Upper lobe of right lung (tissue), 1 donor: ENCODE results near the gene DBX2. TPM values are rescaled to one million over a fixed set of nuclear protein-coding genes. Genes with fewer than 3 reads are reported as not detected.

Experiments used
- ATAC-seq: fragments of 200-7000 bp; cut with Tn5 transposase; one replicate; pipeline ENCODE4 v1.9.1; 2020; ENCODE audit warnings: mild to moderate bottlenecking, moderate library complexity
- DNase-seq: peaks from one replicate; pipeline ENCODE4 v3.0.0-alpha.2; 2020
- H3K27ac ChIP-seq: fragments of 200-600 bp; one replicate; pipeline ENCODE4 v1.8.0; 2022
- H3K27me3 ChIP-seq: fragments of 200-600 bp; one replicate; pipeline ENCODE4 v1.8.0; 2022; ENCODE audit warnings: mild to moderate bottlenecking
- H3K36me3 ChIP-seq: fragments of 200-600 bp; one replicate; pipeline ENCODE4 v1.8.0; 2022
- H3K4me1 ChIP-seq: fragments of 200-600 bp; one replicate; pipeline ENCODE4 v1.8.0; 2022
- H3K4me3 ChIP-seq: fragments of 200-600 bp; one replicate; pipeline ENCODE4 v1.8.0; 2022; ENCODE audit warnings: mild to moderate bottlenecking
- H3K9me3 ChIP-seq: fragments of 200-600 bp; one replicate; pipeline ENCODE4 v1.8.0; 2022
- CTCF ChIP-seq: fragments of 200-600 bp; IDR thresholded peaks from one replicate; pipeline ENCODE4 v1.8.0; 2022; ENCODE audit warnings: antibody characterized with exemption
- intact Hi-C: fragments of 100-400 bp; cut with DNase I; formaldehyde crosslinking; loops from one replicate; pipeline ENCODE4 v1.11.0; 2022
- total RNA-seq: library from RNA; stranded (reverse); fragmentation: NEBNext Ultra II Directional; extraction: Animal tissue kit (Norgen Biotek cat#: 25700); gene quantifications from one replicate; pipeline ENCODE4 v1.2.1, GENCODE V29; 2021
- donor health status: DM: no; HTN: yes; CAD: no; lungs with severe emphysema.

The DBX2 gene
- total RNA-seq, 1 donor from 2014 or later = not detected

DNA sequence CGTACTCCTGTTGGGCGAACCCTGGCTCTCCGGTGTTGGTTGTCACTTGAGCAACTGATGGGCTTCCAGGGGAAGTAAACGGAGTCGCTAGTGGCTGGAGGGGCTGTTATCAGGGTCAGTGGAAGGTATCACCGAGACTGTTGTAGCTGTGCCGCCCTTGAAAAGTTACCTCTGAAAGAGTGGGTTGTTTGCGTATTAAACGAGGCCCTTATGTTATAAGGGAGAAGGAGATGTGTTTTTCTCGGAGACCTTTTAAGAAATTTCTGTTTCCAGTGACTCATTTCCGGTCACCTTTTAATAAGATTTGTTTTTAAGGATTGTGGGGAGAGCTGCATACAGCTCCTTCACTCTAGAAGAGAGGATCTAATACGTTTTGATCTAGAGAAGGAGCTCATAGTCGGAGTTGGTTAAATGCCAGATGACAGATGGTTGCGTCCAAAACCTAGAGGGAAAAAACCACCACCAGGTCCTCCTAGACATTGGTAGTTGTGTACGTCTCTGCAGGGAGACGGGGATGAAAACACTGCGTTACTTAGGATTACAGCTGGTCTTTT lies 750 bp upstream of the DBX2 start:
- DNase-seq (no peak), ATAC-seq (no peak)
- intact Hi-C loops = no loop called here
- Histone ChIP-seq H3K4me3 (peak overlapping the region; percentile 14), H3K27ac (no peak overlapping the region), H3K9me3 (no peaks in the 10 kb centered on the region), H3K27me3 (peaks cover 44% of the 10 kb centered on the region), H3K36me3 (no peaks in the 10 kb centered on the region), H3K4me1 (no peaks in the 10 kb centered on the region)
- no peak for TF ChIP-seq CTCF

GRCh38 chr12:45049912-45050750 lies 768 bp downstream of the DBX2 start:
- Histone ChIP-seq H3K4me1 (no peaks in the 10 kb centered on the region), H3K9me3 (no peaks in the 10 kb centered on the region), H3K36me3 (no peaks in the 10 kb centered on the region), H3K27ac (no peak overlapping the region), H3K27me3 (peaks cover 44% of the 10 kb centered on the region), H3K4me3 (no peak overlapping the region)
- TF ChIP-seq CTCF = no peak
- DNase-seq (no peak), ATAC-seq (peak; percentile 25)
- intact Hi-C loops = no loop called here

- Histone ChIP-seq H3K4me1 (no peaks in the 10 kb centered on the region), H3K27ac (no peak overlapping the region), H3K27me3 (peaks cover under 1% of the 10 kb centered on the region), H3K36me3 (no peaks in the 10 kb centered on the region), H3K9me3 (no peaks in the 10 kb centered on the region), H3K4me3 (no peak overlapping the region)
- intact Hi-C loops = no loop called here
- no peak for TF ChIP-seq CTCF
- DNase-seq = no peak
- no peak for ATAC-seq
Measured at GRCh38 chr12:45042599-45042998, 8.3 kb downstream of the DBX2 start.

DNA sequence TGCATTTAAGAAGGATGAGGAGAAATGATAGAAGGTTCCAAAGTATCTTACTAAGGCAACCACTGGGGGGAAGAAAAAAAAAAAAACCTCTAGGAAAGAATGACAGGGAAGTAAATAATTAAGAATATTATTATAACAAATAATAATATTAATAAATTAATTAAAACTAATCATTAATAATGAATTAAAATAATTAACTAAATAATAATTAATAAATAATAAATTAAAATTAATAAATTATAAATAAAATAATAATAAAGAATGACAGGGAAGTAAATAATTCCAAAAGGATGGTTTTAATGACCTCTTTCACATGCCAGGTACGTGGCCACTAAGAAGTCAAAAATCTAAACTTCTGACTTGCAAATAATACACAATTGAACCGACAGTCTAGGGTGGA lies 9.9 kb downstream of the DBX2 start:
- no peaks in the 10 kb centered on the region for H3K27me3 ChIP-seq

GRCh38 chr12:45039757-45040156 lies 11.1 kb downstream of the DBX2 start:
- intact Hi-C loops = no loop called here
- no peak for DNase-seq
- TF ChIP-seq CTCF = no peak

More for the DNA sequence above, 9.9 kb downstream of the DBX2 start:
- no peaks in the 10 kb centered on the region for H3K9me3 ChIP-seq
- TF ChIP-seq CTCF = no peak
- no peak overlapping the region for H3K27ac ChIP-seq
- H3K4me1 ChIP-seq = no peaks in the 10 kb centered on the region
- no peak overlapping the region for H3K4me3 ChIP-seq
- H3K36me3 ChIP-seq = no peaks in the 10 kb centered on the region
- intact Hi-C loops = no loop called here
- ATAC-seq = no peak
- DNase-seq = no peak

More at GRCh38 chr12:45039757-45040156, 11.1 kb downstream of the DBX2 start:
- Histone ChIP-seq H3K9me3 (no peaks in the 10 kb centered on the region), H3K4me1 (no peaks in the 10 kb centered on the region), H3K27ac (no peak overlapping the region), H3K4me3 (no peak overlapping the region), H3K27me3 (no peaks in the 10 kb centered on the region), H3K36me3 (no peaks in the 10 kb centered on the region)
- ATAC-seq = no peak
